HG03571 (cell line): Measurements from ENCODE around the gene RBBP8NL.

Experiments used
- ATAC-seq: cut with Tn5 transposase; IDR thresholded peaks from one replicate; pipeline ENCODE4 v1.9.1; 2021; ENCODE audit not compliant: unreplicated experiment

RBBP8NL gene

DNA sequence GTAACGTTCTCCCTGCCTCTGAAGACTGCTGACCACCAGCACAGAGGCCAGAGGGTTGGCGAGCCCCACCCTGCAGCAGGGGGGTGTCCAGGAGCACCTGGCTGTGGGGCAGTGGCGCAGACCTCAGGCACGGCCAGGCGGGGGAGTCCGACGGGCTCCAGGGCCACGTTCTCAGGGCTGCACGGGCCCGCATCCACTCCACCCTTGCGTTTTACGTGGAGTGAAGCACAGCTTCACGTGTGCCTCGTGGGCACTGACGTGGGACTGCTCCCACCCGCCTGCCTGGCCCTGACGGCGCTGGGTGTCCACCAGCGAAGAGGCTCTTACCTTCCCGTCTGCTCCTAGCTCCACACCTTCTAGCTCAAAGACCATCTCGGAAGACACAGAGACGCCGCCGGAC, 33.5 kb downstream of the RBBP8NL start:
- no peak for ATAC-seq

DNA sequence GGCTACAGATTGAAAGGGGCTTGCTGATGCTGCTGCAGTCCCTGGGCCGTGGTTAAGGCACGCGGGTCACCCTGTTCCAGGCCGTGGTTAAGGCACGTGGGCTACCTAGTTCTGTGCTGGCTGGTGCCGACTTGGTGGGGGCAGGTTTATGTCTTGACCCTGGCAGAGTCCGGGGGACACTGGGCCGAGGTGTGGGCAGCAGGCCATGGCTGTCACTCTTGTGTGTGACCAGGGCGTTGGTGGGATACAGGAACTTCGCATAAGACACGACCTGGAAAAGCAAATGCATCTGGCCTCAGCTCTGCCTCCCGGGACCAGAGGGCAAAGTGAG, 34.0 kb downstream of the RBBP8NL start:
- ATAC-seq = no peak

DNA sequence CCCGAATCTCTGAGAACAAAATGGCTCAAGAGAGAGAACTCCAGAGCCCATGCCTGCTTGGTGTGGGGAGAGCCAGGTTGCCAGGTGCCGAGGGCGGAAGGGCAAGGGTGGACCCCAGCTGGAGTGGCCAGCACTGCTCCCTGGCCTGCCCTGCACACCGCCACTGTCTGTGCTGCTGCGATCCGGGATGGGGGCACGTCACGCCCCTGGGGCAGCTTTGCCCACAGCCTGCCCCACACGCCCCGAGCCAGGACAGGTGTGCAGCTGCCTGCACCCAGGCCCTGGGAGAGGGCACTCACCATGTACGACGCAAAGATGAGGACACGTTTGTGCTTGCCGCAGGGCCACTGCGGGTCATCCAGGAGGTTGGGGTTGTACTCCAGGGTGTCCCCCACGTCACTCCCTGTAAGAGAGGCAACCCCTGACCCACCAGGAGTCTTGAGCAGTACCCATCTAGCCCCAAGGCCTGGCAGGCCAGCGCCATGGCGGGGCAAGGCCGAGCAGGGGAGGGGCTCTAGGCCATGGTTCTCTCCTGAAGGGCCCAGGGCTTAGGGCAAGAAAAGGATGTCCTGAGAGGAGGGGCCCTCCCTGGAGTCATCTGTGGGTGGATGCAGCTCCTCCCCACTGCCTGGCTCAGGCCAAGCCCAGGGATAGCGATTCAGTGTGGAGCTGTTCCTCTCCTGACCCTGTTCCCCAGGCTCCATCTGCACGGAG, 34.6 kb downstream of the RBBP8NL start:
- ATAC-seq = no peak

DNA sequence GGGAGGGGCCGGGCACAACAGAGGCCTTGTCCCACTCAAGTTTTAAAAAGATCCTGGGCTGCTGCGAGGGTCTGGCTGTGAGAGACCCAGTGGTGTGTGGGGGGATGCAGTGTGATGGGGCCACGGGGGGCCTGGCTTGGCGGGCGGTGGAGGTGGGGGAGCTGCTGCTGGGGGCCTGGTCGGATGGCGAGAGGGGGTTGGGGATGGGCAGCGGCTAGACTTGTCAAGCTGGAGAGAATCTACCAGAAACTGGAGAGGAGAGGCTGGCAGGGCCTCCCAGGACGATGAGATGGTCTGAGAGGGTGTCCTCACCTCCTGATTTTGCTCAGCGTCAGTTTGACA, 35.3 kb downstream of the RBBP8NL start:
- ATAC-seq = no peak

DNA sequence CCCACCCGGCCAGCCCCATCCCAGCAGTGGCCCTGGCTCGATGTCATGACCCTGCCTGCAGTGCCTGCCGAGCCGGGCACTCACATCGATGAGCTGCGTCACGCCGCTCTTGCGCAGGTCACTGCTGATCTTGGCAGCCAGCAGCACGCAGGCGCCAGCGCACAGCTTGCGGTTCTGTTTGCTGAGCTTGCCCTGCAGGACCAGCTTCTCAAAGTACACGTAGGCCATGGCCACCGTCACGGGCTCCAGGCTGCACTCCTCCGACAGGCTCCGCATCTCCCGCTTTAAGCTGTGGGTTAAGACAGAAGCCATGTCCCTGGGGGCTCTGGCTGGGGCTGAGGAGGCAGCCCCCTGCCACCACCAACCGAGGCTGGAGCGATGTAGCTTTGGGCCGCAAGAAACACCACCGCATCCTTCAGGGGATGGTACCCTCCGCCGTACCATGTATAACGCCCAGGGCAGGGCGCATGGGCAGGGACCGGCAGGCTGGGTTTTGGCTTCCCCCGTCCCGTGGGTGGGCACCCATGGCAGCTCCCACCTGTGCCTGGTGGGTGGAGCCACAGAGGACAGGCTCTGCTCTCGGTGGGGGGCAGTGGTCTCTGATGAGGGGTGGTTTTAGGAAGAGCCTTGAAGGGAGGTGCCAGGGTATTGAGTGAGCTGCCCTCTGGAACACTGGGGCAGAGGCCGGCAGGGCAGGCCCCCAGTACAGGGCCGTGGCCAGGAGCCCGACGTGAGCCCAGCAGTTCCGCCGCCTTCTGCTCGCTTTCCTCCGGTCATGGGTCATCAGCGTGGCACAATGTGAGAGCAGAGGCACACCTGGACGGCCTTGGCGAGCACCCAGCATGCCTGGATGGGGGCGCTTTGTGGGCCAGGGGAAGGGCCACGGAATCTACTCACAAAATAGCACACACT, 35.9 kb downstream of the RBBP8NL start:
- ATAC-seq = no peak

DNA sequence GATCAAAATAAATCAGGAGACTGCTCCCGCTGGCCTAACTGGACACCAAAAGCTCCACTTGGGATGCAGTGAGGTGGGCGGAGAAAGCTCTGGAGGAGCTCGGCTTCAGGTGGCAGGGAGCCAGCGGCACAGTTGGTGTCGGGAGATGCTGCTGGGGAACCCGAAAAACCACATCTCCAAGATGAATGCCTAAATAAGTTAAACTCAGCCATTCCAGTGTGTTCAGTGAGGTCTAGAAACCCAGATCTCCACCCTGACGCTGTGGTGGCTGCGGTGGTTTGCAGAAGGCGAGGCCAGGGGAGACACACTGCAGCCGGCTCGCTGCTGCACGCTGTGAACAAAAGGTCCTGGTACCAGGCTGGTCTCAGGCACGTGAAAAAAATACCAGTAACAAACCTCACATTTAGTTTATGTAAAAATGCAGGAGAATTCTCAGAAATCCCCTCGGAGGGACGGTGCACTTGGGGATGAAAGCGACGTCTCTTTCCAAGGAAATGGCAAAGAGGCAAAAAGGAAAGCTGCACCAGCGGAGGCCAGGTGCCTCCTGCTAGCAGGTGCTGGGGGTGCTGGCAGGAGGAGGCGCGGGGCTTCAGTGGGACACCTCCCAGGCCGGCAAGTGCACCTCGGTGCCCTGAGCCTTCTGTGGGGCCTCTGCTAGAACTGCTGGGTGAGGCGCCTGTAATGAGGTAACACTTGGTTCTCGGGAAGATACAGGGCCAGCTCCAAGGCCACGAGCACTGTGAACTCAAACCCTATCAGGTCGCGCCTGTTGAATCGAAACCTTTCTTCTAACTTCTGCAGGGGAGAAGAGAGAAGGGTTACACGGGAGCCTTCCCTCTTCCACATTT, 36.8 kb downstream of the RBBP8NL start:
- ATAC-seq = no peak

DNA sequence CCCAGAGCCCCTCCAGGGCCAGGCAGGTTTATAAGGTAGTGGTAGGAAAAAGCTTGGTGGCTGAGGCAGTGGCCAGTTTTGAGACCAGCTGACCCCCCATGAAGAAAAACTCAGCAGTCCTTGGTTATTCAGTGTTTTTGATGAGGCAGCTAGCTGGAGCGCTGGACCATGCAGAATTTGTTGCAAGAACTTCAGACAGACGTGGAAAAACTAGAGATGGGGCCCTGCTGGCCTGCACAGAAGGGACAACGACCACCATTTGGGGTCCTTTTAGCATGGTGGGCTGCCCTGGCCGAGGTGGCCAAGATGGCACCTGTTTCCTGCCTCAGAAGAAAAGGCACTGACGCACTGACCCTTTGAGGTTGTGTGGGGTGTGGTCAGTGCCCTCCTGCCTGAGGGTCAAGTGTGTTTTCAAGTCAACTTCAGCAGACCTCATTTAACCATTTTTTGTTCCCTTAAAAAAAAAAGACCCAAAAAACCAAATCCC, 37.7 kb downstream of the RBBP8NL start:
- no peak for ATAC-seq

DNA sequence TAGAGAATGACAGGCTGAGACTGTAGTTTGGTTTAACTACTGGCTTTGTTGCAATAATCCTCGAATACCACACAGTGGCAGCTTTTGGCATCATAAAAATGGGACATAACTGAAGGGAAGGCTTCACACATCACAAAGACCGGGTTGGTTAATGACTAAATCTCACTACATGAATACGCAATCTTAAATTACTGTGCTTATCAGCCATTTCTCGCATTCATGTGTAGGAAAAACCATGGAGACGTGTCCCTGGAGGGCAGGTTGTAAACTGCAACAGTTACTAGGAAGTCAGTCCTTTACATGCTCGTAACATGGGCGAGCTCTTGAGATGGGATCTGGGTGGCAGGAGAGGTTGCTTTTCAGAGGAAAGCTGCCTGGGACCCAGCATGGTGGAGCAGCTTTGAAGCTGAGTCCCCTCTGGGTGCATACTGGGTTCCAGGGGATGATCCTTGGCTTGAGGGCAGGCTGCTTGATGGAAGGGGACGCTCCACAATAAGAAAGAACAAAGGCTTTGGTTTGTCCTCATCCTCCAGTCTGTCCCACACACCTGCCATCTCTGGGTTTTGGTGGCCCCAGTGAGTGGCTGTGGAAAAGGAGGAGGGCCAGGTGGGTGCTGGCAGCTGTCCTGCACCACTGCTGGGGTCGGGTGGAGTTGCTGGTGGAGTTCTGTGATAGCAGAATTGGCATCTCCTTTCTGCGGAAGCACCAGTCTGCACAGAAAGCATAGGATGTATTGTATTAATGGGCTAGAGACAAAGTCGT, 38.3 kb downstream of the RBBP8NL start:
- ATAC-seq = no peak

DNA sequence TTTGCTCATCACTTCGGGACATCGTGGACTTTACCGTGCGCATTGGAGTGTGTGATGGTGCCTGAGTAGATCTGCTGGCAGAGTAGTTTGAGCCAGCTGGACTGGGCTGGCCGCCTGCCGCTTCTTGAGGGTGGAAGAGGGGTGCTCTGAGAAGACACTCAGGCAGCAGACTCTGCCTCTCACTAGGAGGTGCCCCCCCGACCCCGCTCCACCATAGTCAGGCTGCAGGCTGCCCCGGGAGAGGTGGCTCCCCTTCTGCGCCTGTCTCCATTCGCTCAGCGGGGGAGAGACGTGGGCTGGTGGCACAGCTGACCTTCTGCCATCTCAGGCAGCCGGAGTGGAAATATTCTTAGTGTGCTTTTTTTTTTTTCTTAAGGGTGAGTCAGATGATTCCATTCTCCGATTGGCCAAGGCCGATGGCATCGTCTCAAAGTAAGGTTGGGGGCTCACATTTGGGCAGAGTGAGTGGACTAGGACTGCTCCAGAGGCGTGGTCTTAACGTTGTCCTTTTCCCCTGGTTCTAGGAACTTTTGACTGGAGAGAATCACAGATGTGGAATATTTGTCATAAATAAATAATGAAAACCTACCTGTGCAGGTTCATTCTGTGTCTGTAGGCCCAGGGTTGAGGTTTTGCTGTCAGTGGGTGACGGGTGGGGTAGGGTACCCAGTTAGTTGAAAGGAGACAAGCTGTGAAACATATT, 39.3 kb downstream of the RBBP8NL start:
- ATAC-seq = no peak

DNA sequence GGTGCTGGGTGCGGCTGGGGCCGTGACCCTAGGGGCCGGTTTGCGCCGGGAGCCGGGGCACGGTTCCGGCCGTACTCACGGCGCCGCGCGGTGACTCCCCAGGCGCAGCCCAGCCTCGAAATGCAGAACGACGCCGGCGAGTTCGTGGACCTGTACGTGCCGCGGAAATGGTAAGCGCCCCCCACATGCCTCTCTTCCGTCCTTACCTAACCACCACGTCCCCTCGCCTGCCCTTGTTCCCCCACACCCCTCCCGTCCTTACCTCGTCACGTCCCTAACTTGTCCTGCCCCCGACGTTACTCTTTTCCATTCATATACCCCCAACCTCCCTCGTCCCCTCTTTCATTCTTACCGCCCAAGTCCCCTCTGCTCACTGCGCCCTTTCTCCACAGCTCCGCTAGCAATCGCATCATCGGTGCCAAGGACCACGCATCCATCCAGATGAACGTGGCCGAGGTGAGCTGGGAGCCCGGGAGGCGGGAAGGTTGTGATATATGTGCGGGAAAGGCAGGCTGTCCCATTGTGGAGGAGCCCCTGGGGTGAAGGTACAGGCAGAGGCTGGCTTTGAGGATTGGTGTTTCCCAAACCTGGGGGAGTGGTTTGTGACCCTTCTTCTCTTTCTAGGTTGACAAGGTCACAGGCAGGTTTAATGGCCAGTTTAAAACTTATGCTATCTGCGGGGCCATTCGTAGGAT, 40.0 kb downstream of the RBBP8NL start:
- ATAC-seq = peak; percentile 14

DNA sequence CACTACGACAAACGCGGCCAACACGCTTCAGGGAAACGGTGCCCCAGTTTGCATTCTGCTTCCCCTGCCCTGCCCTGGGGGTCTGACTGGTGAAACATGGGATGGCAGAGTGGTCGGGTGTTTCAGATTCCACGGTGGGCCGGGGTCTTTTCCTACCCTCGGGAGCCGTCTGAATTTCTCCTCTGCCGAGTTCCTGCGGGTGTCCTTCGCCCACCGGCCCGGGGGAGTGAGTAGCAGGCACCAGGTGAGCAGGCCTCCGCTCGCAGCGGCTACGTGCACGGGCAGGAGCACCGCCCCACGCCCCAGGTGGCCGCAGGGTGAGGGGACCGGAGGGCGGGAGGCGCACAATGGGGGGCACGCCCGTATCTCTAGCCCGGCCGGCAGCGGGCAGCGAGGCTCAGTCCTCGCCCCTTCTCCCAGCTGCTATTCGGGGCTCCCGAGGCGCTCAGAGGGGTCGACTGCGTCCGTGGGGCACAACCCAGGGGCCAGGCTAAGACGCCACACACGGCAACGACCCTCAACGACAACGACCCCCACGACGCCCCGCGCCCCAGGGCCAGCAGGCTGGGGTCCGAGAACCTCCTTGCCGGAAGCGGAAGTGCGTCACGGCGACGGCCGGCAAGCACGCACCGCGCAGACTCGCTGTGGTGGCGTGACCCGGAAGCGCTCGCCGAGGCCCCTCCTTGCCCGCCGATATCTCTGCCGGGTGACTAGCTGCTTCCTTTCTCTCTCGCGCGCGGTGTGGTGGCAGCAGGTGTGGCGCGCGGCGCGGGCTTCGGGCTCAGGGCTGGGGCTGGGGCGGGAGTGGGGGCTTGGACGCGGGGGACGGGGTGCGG, 40.7 kb downstream of the RBBP8NL start, which contains the start of gene RPS21:
Gene RPS21 (plus strand): TSS at position 721 of the 836 bp plus-strand sequence. CDS start 236 bp downstream, outside the sequence.
- peak; percentile 78 for ATAC-seq

DNA sequence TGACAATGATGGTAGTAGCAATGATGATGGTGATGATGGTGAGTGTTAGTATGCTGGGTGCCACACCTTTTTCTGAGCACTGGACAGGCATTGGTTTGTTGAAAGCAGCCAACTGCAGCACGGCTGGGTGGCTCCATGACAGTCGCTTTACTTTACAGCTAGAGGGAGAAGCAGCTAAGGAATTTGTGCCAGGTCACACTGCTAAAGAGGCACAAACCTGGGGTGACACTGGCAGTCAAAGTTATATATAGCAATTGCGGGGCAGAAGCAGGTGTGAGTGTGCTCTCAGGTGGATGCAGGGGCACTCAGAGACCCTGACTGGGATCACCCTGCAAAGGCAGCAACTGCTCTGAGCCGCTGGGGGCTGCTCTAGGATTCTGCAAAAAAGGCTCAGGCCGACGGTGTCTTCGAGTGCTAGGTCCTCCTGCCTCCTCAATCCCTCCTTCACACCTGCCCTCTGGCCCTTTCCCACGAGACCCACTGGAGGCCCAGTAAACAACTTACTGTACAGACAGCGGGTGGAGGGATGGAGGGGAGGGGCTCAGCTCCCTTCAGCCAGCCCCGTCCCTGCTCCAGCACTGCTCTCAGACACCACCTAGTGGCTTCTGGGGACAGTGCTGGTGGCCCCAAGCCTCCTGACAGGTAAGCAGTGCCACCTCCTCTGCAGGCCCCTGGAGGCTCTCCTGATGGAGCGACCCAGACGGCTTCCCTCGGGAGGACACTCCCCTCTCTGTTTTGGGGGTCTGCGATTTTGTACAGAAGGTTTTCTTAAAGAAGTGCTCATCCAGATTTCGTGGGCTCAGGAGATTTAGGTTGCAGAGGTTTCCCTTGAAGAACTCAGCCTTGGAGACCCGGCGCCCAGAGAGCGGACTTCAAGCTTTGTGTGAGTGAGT, 44.8 kb downstream of the RBBP8NL start:
- ATAC-seq = no peak

DNA sequence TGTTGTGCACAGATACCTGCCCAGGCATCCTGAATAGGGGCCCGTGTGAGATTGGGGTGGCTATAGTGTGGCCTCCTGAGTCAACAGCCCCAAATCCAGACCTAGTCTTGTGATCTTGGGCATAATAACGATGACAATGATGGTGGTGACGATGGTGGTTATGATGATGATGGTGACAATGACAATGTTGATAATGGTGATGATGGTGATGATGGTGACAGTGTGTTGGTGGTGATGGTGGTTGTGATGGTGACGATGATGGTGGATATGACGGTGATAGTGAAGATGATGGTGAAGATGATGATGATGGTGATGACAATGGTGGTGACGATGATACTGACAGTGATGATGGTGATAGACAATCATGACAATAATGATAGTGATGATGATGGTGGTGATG, 45.5 kb downstream of the RBBP8NL start:
- no peak for ATAC-seq

DNA sequence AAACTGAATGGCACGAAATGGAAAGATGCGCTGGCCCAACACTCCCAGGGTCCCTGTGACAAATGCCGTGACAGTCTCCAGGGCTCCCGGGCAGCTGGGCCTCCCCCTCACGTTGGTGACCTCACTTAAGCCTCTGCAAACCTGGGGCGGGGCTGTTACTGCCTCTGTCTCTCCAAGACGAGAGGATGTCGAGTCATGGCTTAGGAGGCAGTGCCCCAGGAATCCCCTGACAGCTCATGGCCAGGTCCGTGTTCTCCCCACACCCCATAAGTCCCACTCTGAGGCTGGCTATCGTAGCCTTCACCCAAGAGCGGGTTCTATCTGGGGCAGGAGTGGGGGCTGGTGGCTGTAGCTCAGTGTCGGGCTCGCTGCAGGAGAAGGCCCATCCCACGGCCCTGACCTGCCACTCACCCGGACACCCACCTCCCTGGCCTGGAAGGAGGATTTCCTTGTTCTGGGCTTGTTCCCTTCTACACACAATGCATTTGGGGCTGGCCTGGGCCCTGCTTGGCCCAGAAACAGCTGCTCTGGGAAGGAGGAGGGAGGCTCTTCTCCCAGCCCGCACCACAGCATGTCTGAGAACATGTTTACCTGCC, 46.0 kb downstream of the RBBP8NL start:
- ATAC-seq = no peak

DNA sequence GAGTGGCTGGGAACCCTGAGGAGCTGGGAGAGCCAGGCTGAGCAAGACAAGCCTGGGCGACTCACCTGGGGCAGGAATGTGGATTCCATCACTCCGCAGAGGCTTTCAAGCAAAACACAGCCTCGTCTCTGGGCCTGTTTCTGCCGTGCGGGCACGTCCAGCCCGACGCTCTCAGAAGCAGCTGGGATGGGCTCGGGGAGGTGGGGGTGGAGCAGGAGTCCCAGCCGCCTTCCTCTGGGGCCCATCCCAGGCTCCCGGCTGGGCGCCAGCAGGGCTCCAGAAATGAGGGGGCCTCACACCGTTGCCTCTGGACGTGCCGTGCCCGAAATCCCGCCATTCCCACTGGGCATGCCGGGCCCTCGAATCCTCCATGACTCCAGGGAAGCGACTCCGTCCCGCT, 49.1 kb downstream of the RBBP8NL start:
- ATAC-seq = no peak

DNA sequence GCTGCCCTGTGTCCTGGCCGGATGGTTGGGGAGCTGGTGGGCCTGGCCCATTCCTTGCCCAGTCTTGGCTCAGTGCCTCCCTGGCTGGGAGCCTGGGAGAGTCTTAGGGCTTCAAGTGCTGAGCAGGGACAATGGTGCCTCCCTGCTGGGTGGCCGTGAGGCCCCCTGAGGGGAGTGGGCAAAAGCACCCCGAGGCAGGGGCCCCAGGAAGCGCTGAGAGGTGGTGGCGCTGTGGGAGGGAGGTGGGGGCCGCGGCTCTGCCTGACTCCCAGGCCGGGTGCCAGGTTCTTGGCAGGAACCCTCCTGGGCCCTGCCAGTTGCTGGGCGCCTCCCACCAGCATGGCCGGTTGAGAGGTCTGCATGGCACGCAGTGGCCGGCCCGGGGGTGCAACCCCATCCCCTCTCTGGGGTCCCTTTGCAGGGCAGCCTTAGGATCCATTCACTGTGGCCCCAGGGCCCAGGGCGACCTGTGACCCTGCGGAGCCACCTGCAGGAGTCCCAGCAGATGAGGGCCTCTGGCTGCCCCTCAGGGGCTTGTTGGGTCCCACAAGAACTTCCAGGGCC, 49.6 kb downstream of the RBBP8NL start:
- ATAC-seq = no peak

DNA sequence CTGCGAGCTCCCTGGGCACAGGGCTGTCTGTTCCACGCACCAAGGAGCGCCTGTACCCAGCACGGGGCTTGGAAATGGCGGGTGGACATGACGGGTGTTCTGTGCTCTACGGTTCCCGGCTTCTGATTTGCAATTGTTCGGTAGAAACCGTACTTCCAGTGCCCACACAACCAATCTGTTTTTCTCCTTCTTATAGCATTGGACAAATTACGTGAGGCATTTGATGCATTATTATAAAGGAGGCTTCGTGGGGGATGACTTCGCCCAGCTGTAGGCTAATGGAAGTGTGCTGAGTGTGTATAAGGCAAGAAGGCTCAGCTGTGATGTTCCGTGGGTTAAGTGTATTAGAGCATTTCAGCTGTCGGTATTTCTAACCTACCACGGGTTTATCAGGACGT, 50.3 kb downstream of the RBBP8NL start:
- no peak for ATAC-seq
